Esophagus squamous epithelium (tissue), 4 donors: Measurements from ENCODE around the gene RBM25.

Experiments
- CTCF ChIP-seq, 6 experiments: fragments of 450-650 bp in 4 of 6; fragments of 200-600 bp in 2 of 6; sonication (generic) in 2 of 6; IDR thresholded peaks; one replicate each; pipeline ENCODE4 v1.5.1; 2016 to 2019; ENCODE audit warnings: antibody characterized with exemption in 6 of 6, mild to moderate bottlenecking in 4 of 6, moderate library complexity in 4 of 6
- POLR2A ChIP-seq, 4 donors: fragments of 450-650 bp; IDR thresholded peaks; one replicate each; pipeline ENCODE4 v1.6.1; 2017; ENCODE audit warnings: antibody characterized with exemption in 4 of 4, mild to moderate bottlenecking in 4 of 4, moderate library complexity in 3 of 4

- peak; percentile 15 to 54 (median 38) for TF ChIP-seq CTCF (IDR thresholded peaks at IDR 0.05)
- TF ChIP-seq POLR2A (IDR thresholded peaks at IDR 0.05) = no peak
Observed at GRCh38 chr14:73173092-73173735, 114.9 kb downstream of the RBM25 start.
